GM19467 (cell line): ENCODE data around the gene DCAF11.
A peak's percentile ranks its signal among the peaks of the same experiment; 100 is the strongest.

Source experiments
- ATAC-seq: cut with Tn5 transposase; IDR thresholded peaks from one replicate; pipeline ENCODE4 v1.9.1; 2021; ENCODE audit warnings: mild to moderate bottlenecking, moderate library complexity; ENCODE audit not compliant: unreplicated experiment

DCAF11 gene

DNA sequence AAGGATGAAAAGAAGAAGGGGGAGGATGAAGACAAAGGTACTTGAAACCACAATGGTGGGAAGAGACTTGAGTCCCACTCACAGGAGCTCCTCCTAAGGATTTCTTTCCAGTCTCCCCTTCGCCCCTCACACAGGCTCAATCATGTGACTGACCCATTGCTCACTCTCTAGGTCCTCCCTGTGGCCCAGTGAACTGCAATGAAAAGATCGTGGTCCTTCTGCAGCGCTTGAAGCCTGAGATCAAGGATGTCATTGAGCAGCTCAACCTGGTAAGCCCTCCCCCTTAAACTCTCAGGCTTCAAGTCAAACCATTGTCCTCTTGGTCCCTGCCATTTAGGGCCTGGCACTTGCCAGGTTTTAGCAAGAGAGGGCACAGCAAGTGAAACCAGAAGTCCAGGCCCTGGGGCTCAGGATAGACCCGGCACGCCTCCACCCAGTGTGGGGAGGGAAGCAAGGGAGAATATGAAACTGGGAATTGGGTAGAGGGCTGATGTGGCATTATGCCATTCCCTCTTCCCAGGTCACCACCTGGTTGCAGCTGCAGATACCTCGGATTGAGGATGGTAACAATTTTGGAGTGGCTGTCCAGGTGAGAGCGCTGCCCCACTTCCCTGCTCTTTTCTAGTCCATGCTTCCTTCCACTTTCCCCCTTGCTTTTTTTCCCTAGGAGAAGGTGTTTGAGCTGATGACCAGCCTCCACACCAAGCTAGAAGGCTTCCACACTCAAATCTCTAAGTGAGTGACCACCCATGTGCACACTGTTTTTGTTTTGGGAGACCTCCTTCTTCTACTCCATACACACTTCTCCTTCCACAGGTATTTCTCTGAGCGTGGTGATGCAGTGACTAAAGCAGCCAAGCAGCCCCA is 23.2 kb downstream of the DCAF11 start:
- ATAC-seq: no peak

- no peak for ATAC-seq
Observed at GRCh38 chr14:24138396-24139271, 24.1 kb downstream of the DCAF11 start.

DNA sequence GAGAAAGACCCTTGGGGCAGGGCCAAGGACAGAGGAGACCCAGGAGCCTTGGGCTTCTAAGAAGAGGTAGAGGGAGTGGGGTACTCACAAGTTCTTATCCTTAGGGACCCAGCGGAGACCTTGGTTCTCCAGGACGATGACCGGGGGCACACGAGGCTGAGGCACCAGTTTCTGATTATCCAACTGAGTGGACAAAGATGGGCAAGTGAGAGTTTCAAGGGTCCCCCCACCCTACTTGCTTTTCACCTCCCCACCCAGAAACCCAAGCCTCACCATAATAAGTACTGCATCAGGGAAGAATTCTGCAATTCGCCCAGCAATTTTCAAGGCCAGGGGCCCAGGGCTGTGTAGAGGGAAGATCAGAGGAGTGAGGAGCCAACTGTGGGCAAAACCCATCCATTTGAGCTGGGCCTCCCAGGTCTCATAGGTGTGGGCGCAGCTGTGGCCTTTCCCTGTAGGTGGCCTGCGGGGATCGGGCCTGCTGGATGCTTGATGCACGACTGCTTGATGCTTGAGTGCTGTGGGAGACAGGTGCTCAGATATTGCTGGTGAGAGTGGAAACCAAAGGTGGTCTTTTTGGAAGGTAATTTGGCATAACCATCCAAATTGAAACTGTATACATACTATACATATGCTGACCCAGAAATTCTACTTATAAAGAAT is 24.8 kb downstream of the DCAF11 start:
- ATAC-seq: no peak

DNA sequence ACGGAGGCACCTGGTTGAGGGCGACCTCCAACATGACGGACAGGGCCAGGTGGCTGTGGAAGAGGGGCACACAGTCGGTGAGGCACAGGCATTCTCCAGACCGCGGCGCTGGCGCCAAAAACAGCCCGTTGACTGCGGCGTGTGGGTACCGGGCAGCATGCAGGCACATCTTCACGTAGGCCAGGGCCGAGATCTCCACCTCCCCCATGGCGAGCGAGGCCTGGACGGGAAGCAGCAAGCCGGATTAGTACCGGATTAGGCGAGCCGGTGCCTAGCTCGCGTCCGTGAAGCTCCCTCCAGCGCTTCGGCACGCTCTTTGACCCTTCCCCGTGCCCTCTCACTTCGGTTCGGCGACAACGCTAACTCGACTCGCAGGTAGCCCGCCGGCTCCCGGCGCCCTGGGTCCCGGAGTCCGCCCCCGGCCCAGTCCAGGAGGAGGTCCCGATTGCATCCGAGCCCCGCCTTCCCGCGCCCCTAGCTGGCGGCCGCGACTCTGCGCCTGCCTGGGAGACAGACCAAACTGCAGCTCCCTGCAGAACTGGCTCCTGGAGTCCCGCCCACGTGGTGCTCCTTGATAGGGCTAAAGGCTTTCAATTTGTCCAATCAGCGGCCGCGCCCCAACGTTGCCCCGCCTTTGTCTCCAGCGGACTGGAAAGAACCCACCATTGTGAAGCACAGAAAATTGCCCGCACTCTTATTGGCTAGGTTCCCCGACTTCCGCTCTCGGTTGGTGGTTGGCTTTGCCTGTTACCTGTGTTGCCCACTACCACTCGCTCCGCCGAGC is 26.7 kb downstream of the DCAF11 start, which contains the start of gene EMC9:
EMC9 (minus strand) TSS at position 495 of the 784 bp plus-strand sequence; CDS start at position 208, 287 bp downstream.
- peak; percentile 85 for ATAC-seq

DNA sequence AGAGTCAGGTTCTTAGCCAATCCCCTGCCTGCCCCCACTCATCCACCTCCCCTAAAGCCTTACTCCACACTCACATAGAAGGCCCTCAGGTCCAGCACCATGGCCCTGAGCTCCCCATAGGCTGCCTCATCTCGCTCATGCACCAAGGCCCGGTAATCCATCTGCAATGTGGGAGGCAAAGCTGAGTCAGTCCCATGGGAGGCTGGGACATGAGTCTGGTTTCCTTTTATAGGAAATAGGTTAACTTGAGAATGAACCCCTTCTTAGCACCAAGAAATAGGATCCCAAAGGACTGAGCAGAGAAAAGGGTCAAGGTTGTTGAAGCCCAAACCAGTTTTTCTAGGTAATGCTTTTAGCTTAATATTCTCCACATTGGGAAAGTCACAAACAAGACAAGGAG is 28.9 kb downstream of the DCAF11 start:
- no peak for ATAC-seq

GRCh38 chr14:24144451-24144850 is 29.9 kb downstream of the DCAF11 start:
- ATAC-seq: no peak

DNA sequence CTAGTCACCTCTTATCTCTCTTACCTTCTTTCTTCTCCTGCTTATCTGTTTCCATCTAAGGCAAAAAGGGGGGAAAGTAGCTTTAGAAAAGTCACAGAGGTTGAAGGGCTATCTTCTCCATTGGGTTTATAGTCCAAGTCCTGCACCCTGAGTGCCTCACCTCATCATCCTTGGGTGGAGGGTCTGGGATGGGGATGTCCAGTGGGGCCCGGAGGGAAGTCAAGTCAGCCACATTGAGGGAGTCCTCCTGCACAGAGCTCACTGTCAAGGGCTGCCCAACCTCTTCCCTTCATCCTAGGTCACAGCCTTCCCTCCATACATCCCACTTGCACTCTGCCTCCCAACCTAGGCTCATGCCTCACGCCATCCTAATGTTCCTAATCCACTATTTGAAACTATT is 30.6 kb downstream of the DCAF11 start:
- no peak for ATAC-seq

GRCh38 chr14:24145690-24146452 is 31.3 kb downstream of the DCAF11 start:
- no peak for ATAC-seq

GRCh38 chr14:24146453-24146977 is 31.9 kb downstream of the DCAF11 start, which contains the start of gene PSME2:
PSME2 (minus strand) TSS chr14:24146610; CDS start chr14:24146581, 29 bp downstream.
- ATAC-seq: peak; percentile 59

DNA sequence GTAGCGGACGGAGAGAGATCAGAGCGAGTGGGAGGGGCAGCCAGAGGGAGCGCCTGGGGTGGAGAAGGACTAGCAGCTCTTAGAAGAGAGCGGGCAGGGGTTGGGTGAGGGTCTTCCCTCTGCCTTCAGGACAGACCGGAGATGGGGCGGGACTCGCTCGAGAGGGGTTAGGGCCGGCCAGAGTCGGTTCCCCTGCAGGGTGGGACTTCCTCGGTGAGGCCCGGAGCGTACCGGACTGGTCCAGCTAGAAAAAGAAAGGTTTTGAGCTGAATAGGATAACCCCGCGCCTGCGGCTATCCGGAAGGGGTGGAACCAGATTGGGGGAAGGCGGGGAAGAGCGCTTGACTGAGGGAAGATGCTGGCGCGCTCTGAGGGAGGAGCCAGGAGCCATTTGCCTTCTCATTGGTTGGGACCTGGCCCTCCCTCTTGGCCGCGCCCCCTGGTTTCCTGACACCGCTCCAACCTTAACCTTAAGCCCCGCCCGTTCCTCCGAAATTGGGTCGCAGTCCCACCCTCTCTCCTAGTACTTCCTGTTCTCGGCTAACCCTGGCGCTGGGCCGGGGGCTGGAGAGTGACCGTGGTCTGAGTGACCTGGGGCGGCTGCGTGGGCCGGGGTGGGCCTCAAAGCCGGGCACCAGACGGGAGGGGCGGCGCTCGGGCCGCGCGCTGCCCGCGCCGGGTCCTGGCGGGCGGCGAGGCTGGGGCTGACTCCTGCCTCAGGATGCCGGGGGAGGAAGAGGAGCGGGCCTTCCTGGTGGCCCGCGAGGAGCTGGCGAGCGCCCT is 32.6 kb downstream of the DCAF11 start, which contains the start of gene RNF31:
RNF31 (plus strand) TSS at position 521 of the 783 bp plus-strand sequence; CDS start at position 722, 201 bp downstream.
- peak; percentile 78 for ATAC-seq

DNA sequence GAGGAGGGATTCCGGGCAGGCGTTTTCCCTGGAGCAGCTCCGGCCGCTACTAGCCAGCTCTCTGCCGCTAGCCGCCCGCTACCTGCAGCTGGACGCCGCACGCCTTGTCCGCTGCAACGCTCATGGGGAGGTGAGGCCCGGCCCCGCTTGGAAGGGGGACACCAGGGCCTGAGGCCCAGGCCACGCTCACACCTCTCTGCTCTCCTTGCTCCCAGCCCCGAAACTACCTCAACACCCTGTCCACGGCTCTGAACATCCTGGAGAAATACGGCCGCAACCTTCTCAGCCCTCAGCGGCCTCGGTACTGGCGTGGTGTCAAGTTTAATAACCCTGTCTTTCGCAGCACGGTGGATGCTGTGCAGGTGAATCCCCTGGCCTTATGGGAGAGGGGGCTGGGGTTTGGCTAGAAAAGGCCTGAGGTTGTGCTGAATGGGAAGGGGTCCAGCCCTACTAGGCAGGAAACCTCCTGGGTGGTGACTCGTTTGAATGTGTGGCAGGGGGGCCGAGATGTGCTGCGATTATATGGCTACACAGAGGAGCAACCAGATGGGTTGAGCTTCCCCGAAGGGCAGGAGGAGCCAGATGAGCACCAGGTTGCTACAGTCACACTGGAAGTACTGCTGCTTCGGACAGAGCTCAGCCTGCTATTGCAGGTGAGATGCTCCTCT is 33.3 kb downstream of the DCAF11 start:
- no peak for ATAC-seq

DNA sequence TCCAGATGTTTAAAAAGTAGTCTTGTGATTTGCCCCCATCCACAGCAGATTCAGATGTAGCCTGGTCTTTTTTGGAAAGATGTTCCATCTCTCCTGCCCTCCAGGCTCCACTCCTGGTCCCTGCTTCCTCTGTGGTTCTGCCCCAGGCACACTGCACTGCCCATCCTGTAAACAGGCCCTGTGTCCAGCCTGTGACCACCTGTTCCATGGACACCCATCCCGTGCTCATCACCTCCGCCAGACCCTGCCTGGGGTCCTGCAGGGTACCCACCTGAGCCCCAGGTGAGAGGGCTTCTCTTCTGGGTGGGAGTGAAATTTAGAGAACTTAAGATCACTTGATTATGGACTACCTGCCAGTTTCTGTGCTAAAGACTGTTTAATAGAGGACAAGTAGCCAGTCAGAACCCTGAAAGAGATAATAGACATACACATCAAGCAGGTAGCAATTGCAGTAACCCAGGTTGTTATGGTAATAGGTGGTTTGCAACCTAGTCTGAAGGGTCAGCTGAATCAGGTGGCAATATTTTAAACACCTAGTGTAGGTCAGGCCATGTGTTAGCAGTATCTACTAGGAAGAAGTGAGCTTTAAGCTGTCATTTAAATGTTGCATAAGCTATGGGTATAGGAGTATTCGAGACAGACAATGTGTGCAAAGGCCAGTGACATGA is 34.9 kb downstream of the DCAF11 start:
- no peak for ATAC-seq

GRCh38 chr14:24150061-24150460 is 35.5 kb downstream of the DCAF11 start:
- no peak for ATAC-seq

DNA sequence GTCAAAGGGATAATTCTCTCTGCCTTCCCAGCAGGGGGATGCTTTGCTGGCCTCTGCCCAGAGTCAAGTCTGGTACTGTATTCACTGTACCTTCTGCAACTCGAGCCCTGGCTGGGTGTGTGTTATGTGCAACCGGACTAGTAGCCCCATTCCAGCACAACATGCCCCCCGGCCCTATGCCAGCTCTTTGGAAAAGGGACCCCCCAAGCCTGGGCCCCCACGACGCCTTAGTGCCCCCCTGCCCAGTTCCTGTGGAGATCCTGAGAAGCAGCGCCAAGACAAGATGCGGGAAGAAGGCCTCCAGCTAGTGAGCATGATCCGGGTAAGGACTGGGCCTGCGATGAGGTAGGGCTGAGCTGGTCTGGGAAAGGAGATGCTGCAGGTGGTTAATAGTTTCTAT is 36.0 kb downstream of the DCAF11 start:
- ATAC-seq: no peak

DNA sequence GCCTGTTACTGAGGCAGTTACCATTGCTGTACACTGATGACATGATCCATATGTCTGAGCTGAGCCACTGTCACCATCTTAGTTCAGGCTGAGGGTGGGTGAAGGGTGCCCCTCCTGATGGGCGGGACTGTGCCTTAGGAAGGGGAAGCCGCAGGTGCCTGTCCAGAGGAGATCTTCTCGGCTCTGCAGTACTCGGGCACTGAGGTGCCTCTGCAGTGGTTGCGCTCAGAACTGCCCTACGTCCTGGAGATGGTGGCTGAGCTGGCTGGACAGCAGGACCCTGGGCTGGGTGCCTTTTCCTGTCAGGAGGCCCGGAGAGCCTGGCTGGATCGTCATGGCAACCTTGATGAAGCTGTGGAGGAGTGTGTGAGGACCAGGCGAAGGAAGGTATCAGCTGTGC is 36.4 kb downstream of the DCAF11 start:
- no peak for ATAC-seq

DNA sequence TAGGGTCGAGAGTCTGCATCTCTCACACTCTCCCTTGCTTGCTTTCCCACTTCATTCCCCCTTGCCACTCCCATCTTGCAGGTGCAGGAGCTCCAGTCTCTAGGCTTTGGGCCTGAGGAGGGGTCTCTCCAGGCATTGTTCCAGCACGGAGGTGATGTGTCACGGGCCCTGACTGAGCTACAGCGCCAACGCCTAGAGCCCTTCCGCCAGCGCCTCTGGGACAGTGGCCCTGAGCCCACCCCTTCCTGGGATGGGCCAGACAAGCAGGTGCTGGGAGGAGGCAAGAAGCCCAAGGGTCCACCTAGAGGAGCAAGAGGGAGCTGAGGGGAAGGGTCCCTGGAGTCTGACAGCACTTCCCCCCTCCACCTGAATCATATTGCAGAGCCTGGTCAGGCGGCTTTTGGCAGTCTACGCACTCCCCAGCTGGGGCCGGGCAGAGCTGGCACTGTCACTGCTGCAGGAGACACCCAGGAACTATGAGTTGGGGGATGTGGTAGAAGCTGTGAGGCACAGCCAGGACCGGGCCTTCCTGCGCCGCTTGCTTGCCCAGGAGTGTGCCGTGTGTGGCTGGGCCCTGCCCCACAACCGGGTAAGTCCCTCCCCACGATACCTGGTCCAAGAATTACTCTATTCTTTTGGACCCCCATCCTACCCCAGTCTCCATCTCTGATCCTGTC is 37.0 kb downstream of the DCAF11 start:
- no peak for ATAC-seq

GRCh38 chr14:24155100-24155499 is 40.5 kb downstream of the DCAF11 start:
- no peak for ATAC-seq
